ENCODE data around the gene PHEX.

The PHEX gene

GRCh38 chrX:22037225-22037624, 5.1 kb downstream of the PHEX start:
- H4K20me1 ChIP-seq (ENCODE audit: control insufficient read depth, insufficient read depth, low read depth, low read length), result no peaks in the 10 kb centered on the region
- no peaks in the 10 kb centered on the region for H3K9me2 ChIP-seq (replicated peaks; ENCODE audit: control insufficient read depth, low read length)
- H3K4me1 ChIP-seq (ENCODE audit: control insufficient read depth, low read length), result no peaks in the 10 kb centered on the region
- H3K4me3 ChIP-seq (ENCODE audit: low read length), result no peak overlapping the region
- no peaks in the 10 kb centered on the region for H3K36me3 ChIP-seq (ENCODE audit: control insufficient read depth, low read length)
- H3K9me3 ChIP-seq (ENCODE audit: control insufficient read depth, insufficient read depth, low read length), result no peaks in the 10 kb centered on the region
- no peaks in the 10 kb centered on the region for H3K27me3 ChIP-seq (ENCODE audit: control insufficient read depth, low read length)
- TF ChIP-seq EZH2phosphoT487 (IDR thresholded peaks at IDR 0.05; ENCODE audit: borderline replicate concordance, low read length), result no peak
- no peak for TF ChIP-seq CTCF (IDR thresholded peaks at IDR 0.05; ENCODE audit: low read depth, low read length, poor library complexity, severe bottlenecking)
- no peaks in the 10 kb centered on the region for H3F3A ChIP-seq (ENCODE audit: control insufficient read depth, insufficient read depth)
- H3K27ac ChIP-seq (ENCODE audit: low read depth, low read length), result no peak overlapping the region
- H3K79me2 ChIP-seq (ENCODE audit: control insufficient read depth, low read length), result no peaks in the 10 kb centered on the region
- H3K4me2 ChIP-seq (ENCODE audit: low read length), result no peak overlapping the region

- no peak overlapping the region for H3K4me3 ChIP-seq (ENCODE audit: low read length)
- no peaks in the 10 kb centered on the region for H3K36me3 ChIP-seq (ENCODE audit: control insufficient read depth, low read length)
- no peaks in the 10 kb centered on the region for H4K20me1 ChIP-seq (ENCODE audit: control insufficient read depth, insufficient read depth, low read depth, low read length)
- H3K9me3 ChIP-seq (ENCODE audit: control insufficient read depth, insufficient read depth, low read length), result no peaks in the 10 kb centered on the region
- H3F3A ChIP-seq (ENCODE audit: control insufficient read depth, insufficient read depth), result no peaks in the 10 kb centered on the region
- no peak overlapping the region for H3K4me2 ChIP-seq (ENCODE audit: low read length)
- no peaks in the 10 kb centered on the region for H3K9me2 ChIP-seq (replicated peaks; ENCODE audit: control insufficient read depth, low read length)
- TF ChIP-seq CTCF (IDR thresholded peaks at IDR 0.05; ENCODE audit: low read depth, low read length, poor library complexity, severe bottlenecking) (no peak), EZH2phosphoT487 (IDR thresholded peaks at IDR 0.05; ENCODE audit: borderline replicate concordance, low read length) (no peak)
- no peaks in the 10 kb centered on the region for H3K4me1 ChIP-seq (ENCODE audit: control insufficient read depth, low read length)
- no peak overlapping the region for H3K27ac ChIP-seq (ENCODE audit: low read depth, low read length)
- no peaks in the 10 kb centered on the region for H3K27me3 ChIP-seq (ENCODE audit: control insufficient read depth, low read length)
- no peaks in the 10 kb centered on the region for H3K79me2 ChIP-seq (ENCODE audit: control insufficient read depth, low read length)
Observed at GRCh38 chrX:22037911-22038537, 5.9 kb downstream of the PHEX start.

- Histone ChIP-seq H3K27me3 (ENCODE audit: control insufficient read depth, low read length) (no peaks in the 10 kb centered on the region), H3K27ac (ENCODE audit: low read depth, low read length) (no peak overlapping the region), H3K36me3 (ENCODE audit: control insufficient read depth, low read length) (no peaks in the 10 kb centered on the region), H3K4me1 (ENCODE audit: control insufficient read depth, low read length) (no peaks in the 10 kb centered on the region), H3K4me2 (ENCODE audit: low read length) (no peak overlapping the region), H3K9me2 (replicated peaks; ENCODE audit: control insufficient read depth, low read length) (no peaks in the 10 kb centered on the region), H3F3A (ENCODE audit: control insufficient read depth, insufficient read depth) (no peaks in the 10 kb centered on the region), H3K4me3 (ENCODE audit: low read length) (no peak overlapping the region), H3K9me3 (ENCODE audit: control insufficient read depth, insufficient read depth, low read length) (no peaks in the 10 kb centered on the region), H3K79me2 (ENCODE audit: control insufficient read depth, low read length) (no peaks in the 10 kb centered on the region), H4K20me1 (ENCODE audit: control insufficient read depth, insufficient read depth, low read depth, low read length) (no peaks in the 10 kb centered on the region)
- TF ChIP-seq CTCF (IDR thresholded peaks at IDR 0.05; ENCODE audit: low read depth, low read length, poor library complexity, severe bottlenecking) (no peak), EZH2phosphoT487 (IDR thresholded peaks at IDR 0.05; ENCODE audit: borderline replicate concordance, low read length) (no peak)
Observed at GRCh38 chrX:22039541-22039940, 7.4 kb downstream of the PHEX start.
